SK-N-SH treated with all-trans-retinoic acid at 6 μM for 48 hours (cell line): Measurements from ENCODE around the gene PPM1H.

Experiments used
- ATAC-seq: fragments of 200-7000 bp; cut with Tn5 transposase; 3 replicates; pipeline ENCODE4 v1.9.1; 2020; ENCODE audit warnings: mild to moderate bottlenecking, moderate library complexity
- BACH2 ChIP-seq: fragments of 250-450 bp; sonication (Bioruptor Pico); IDR thresholded peaks from 2 replicates; pipeline ENCODE4 v1.9.0; 2021; ENCODE audit warnings: mild to moderate bottlenecking, borderline replicate concordance
- CREB5 ChIP-seq: fragments of 250-450 bp; sonication (Bioruptor Pico); IDR thresholded peaks from 2 replicates; pipeline ENCODE4 v1.5.1; 2020; ENCODE audit warnings: low read depth, mild to moderate bottlenecking, moderate library complexity
- CSDC2 ChIP-seq: fragments of 250-450 bp; sonication (Bioruptor Pico); IDR thresholded peaks from 2 replicates; pipeline ENCODE4 v1.5.0; 2020; ENCODE audit warnings: mild to moderate bottlenecking, moderate library complexity
- CSRNP3 ChIP-seq: fragments of 250-450 bp; sonication (Bioruptor Pico); IDR thresholded peaks from 2 replicates; pipeline ENCODE4 v1.5.1; 2021; ENCODE audit warnings: mild to moderate bottlenecking, moderate library complexity
- ESRRG ChIP-seq: fragments of 250-450 bp; sonication (Bioruptor Pico); IDR thresholded peaks from 2 replicates; pipeline ENCODE4 v1.6.1; 2021; ENCODE audit warnings: mild to moderate bottlenecking
- GLIS3 ChIP-seq: fragments of 250-450 bp; sonication (Bioruptor Pico); IDR thresholded peaks from 2 replicates; pipeline ENCODE4 v1.5.0; 2020; ENCODE audit warnings: mild to moderate bottlenecking, moderate library complexity
- ISL1 ChIP-seq: fragments of 250-450 bp; sonication (Bioruptor Pico); IDR thresholded peaks from 2 replicates; pipeline ENCODE4 v2.1.2; 2022; ENCODE audit warnings: mild to moderate bottlenecking, moderate library complexity
- OSR1 ChIP-seq: fragments of 250-450 bp; sonication (Bioruptor Pico); IDR thresholded peaks from 2 replicates; pipeline ENCODE4 v1.8.0; 2022; ENCODE audit warnings: moderate library complexity, mild to moderate bottlenecking, inconsistent platforms
- POU6F1 ChIP-seq: fragments of 250-450 bp; sonication (Bioruptor Pico); IDR thresholded peaks from 2 replicates; pipeline ENCODE4 v1.8.0; 2021; ENCODE audit warnings: low read depth, mild to moderate bottlenecking, moderate library complexity, borderline replicate concordance
- PPARA ChIP-seq: fragments of 250-450 bp; sonication (Bioruptor Pico); IDR thresholded peaks from 2 replicates; pipeline ENCODE4 v1.5.0; 2020; ENCODE audit warnings: mild to moderate bottlenecking, borderline replicate concordance
- RARB ChIP-seq: fragments of 250-450 bp; sonication (Bioruptor Pico); IDR thresholded peaks from 2 replicates; pipeline ENCODE4 v1.8.0; 2021; ENCODE audit warnings: mild to moderate bottlenecking, moderate library complexity
- SNAI2 ChIP-seq: fragments of 250-450 bp; sonication (Bioruptor Pico); IDR thresholded peaks from 2 replicates; pipeline ENCODE4 v1.5.0; 2020; ENCODE audit warnings: mild to moderate bottlenecking, moderate library complexity
- TOX ChIP-seq: fragments of 250-450 bp; sonication (Bioruptor Pico); IDR thresholded peaks from 2 replicates; pipeline ENCODE4 v1.8.0; 2021; ENCODE audit warnings: mild to moderate bottlenecking, moderate library complexity, borderline replicate concordance
- TSHZ2 ChIP-seq: fragments of 250-450 bp; sonication (Bioruptor Pico); IDR thresholded peaks from 2 replicates; pipeline ENCODE4 v1.5.0; 2020; ENCODE audit warnings: mild to moderate bottlenecking, moderate library complexity
- ZC3H10 ChIP-seq: fragments of 250-450 bp; sonication (Bioruptor Pico); IDR thresholded peaks from 2 replicates; pipeline ENCODE4 v1.5.1; 2021; ENCODE audit warnings: mild to moderate bottlenecking, moderate library complexity
- ZFP3 ChIP-seq: fragments of 250-450 bp; sonication (Bioruptor Pico); IDR thresholded peaks from 2 replicates; pipeline ENCODE4 v1.5.0; 2020; ENCODE audit warnings: mild to moderate bottlenecking, moderate library complexity
- ZFP30 ChIP-seq: fragments of 450-650 bp; formaldehyde crosslinking; IDR thresholded peaks from 2 replicates; pipeline ENCODE4 v1.5.0; 2022; ENCODE audit warnings: mild to moderate bottlenecking, moderate library complexity
- ZNF70 ChIP-seq: fragments of 450-650 bp; formaldehyde crosslinking; IDR thresholded peaks from 2 replicates; pipeline ENCODE4 v1.5.0; 2020; ENCODE audit warnings: mild to moderate bottlenecking, moderate library complexity
- ZNF8 ChIP-seq: fragments of 450-650 bp; formaldehyde crosslinking; IDR thresholded peaks from 2 replicates; pipeline ENCODE4 v1.5.0; 2020; ENCODE audit warnings: mild to moderate bottlenecking, moderate library complexity

Gene PPM1H

GRCh38 chr12:62848418-62848817, 86.5 kb downstream of the PPM1H start:
- no peak for TF ChIP-seq CREB5 (CRISPR knock-in tag)
- no peak for TF ChIP-seq ZNF8 (CRISPR knock-in tag)
- no peak for TF ChIP-seq BACH2 (CRISPR knock-in tag)
- no peak for TF ChIP-seq CSRNP3 (CRISPR knock-in tag)
- no peak for TF ChIP-seq ZFP3 (CRISPR knock-in tag)
- no peak for TF ChIP-seq RARB (CRISPR knock-in tag)
- TF ChIP-seq ESRRG (CRISPR knock-in tag) = no peak
- TF ChIP-seq TOX (CRISPR knock-in tag) = no peak
- no peak for TF ChIP-seq TSHZ2 (CRISPR knock-in tag)
- TF ChIP-seq OSR1 (CRISPR knock-in tag) = no peak
- TF ChIP-seq, all 23 proteins: peak for 0
- peak; percentile 90 for ATAC-seq

- TF ChIP-seq PPARA (CRISPR knock-in tag) (no peak), POU6F1 (no peak), CSRNP3 (CRISPR knock-in tag) (no peak), ZNF8 (CRISPR knock-in tag) (no peak), ISL1 (CRISPR knock-in tag) (no peak), GLIS3 (CRISPR knock-in tag) (no peak), ZFP3 (CRISPR knock-in tag) (no peak), CSDC2 (CRISPR knock-in tag) (no peak), SNAI2 (CRISPR knock-in tag) (no peak)
Measured at GRCh38 chr12:62847709-62848108, 87.2 kb downstream of the PPM1H start.

GRCh38 chr12:62846491-62846890, 88.5 kb downstream of the PPM1H start:
- TF ChIP-seq ZNF8 (CRISPR knock-in tag) (no peak), GLIS3 (CRISPR knock-in tag) (no peak), ZNF70 (CRISPR knock-in tag) (no peak), ZC3H10 (no peak), TOX (CRISPR knock-in tag) (no peak), BACH2 (CRISPR knock-in tag) (no peak)
- ATAC-seq = no peak

More at GRCh38 chr12:62847709-62848108, 87.2 kb downstream of the PPM1H start:
- no peak for ATAC-seq

- TF ChIP-seq ZFP30 (CRISPR knock-in tag) (no peak), TOX (CRISPR knock-in tag) (no peak), CREB5 (CRISPR knock-in tag) (no peak), TSHZ2 (CRISPR knock-in tag) (no peak), POU6F1 (no peak), RARB (CRISPR knock-in tag) (no peak), ZFP3 (CRISPR knock-in tag) (no peak), BACH2 (CRISPR knock-in tag) (no peak), ZC3H10 (no peak)
- ATAC-seq = no peak
Measured at GRCh38 chr12:62844915-62845314, 90.0 kb downstream of the PPM1H start.
